Liver (tissue), 3 donors: ENCODE results near the gene EFS.

Source experiments
- FOXA1 ChIP-seq: IDR thresholded peaks from 2 replicates; pipeline ENCODE4 v1.6.1; 2016; ENCODE audit warnings: antibody characterized with exemption
- GABPA ChIP-seq, 2 donors: IDR thresholded peaks in 1 of 2; conservative IDR thresholded peaks in 1 of 2; 2 replicates each; pipeline ENCODE4 v1.6.1; 2016; ENCODE audit warnings: antibody characterized with exemption in 2 of 2, mild to moderate bottlenecking in 1 of 2, moderate library complexity in 1 of 2
- JUND ChIP-seq, 2 donors: IDR thresholded peaks; 2 replicates each; pipeline ENCODE4 v1.6.1; 2016; ENCODE audit warnings: antibody characterized with exemption in 2 of 2
- RAD21 ChIP-seq, 2 donors: IDR thresholded peaks; 2 replicates each; pipeline ENCODE4 v1.6.1; 2016; ENCODE audit warnings: antibody characterized with exemption in 2 of 2, mild to moderate bottlenecking in 2 of 2
- TAF1 ChIP-seq: conservative IDR thresholded peaks from 2 replicates; pipeline ENCODE4 v1.6.1; 2016; ENCODE audit warnings: antibody characterized with exemption, mild to moderate bottlenecking
- YY1 ChIP-seq: IDR thresholded peaks from 2 replicates; pipeline ENCODE4 v1.6.1; 2016; ENCODE audit warnings: antibody characterized with exemption, mild to moderate bottlenecking
- TF ChIP-seq, protein P1 (sequence below): IDR thresholded peaks from 2 replicates; pipeline ENCODE4 v1.6.1; 2016; ENCODE audit warnings: antibody characterized with exemption
- TF ChIP-seq, protein P2 (sequence below): fragments of 150-350 bp; IDR thresholded peaks from 2 replicates; pipeline ENCODE4 v1.5.1; 2017; ENCODE audit warnings: improper control_type of control experiment, low read depth, low read length; ENCODE audit not compliant: missing input control
- TF ChIP-seq, protein P3 (sequence below): IDR thresholded peaks from 2 replicates; pipeline ENCODE4 v1.6.1; 2016; ENCODE audit warnings: antibody characterized with exemption, mild to moderate bottlenecking
- TF ChIP-seq, protein P4 (sequence below): IDR thresholded peaks from 2 replicates; pipeline ENCODE4 v1.6.1; 2016; ENCODE audit warnings: antibody characterized with exemption
- TF ChIP-seq, protein P5 (sequence below): IDR thresholded peaks from 2 replicates; pipeline ENCODE4 v1.6.1; 2016; ENCODE audit warnings: antibody characterized with exemption
- donor health status: healthy.
- donor health status: healthy.

DNA sequence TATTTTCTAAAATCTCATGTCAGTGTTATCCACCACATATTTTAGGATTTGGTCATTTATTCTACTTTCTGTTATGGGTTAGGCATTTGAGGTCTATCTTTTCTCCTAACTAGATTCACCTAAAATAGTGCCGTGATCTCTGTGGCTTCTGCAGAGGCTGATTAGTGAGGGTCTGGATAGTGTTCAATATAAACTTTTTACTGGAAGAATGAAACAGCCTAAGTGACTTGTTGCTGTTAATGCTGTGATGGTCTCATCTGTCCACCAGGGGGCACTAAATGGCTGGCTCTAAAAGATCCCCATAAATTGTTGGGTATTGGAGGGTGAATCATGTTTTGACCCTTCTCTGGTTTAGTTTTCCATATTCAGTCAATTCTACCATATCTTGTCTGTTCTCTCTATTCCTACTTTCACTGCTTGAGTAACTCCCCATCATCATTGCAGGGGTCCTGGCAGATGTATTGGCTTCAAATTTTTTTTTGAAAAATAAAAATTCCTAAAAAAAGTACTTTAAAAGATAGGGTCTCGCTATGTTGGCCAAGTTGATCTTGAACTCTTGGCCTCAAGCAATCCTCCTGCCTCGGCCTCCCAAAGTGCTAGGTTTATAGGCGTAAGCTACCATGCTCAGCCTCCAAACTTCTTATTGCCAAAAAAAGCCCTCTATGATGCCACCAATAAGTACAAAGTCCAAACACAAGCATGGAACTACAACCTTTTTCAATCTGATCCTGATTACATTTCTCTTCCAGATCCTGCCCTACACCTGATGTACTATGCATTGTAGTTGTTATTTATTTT is 36.8 kb downstream of the EFS start:
- TF ChIP-seq, protein P1, sequence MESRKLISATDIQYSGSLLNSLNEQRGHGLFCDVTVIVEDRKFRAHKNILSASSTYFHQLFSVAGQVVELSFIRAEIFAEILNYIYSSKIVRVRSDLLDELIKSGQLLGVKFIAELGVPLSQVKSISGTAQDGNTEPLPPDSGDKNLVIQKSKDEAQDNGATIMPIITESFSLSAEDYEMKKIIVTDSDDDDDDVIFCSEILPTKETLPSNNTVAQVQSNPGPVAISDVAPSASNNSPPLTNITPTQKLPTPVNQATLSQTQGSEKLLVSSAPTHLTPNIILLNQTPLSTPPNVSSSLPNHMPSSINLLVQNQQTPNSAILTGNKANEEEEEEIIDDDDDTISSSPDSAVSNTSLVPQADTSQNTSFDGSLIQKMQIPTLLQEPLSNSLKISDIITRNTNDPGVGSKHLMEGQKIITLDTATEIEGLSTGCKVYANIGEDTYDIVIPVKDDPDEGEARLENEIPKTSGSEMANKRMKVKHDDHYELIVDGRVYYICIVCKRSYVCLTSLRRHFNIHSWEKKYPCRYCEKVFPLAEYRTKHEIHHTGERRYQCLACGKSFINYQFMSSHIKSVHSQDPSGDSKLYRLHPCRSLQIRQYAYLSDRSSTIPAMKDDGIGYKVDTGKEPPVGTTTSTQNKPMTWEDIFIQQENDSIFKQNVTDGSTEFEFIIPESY: no peak
- TF ChIP-seq, protein P2, sequence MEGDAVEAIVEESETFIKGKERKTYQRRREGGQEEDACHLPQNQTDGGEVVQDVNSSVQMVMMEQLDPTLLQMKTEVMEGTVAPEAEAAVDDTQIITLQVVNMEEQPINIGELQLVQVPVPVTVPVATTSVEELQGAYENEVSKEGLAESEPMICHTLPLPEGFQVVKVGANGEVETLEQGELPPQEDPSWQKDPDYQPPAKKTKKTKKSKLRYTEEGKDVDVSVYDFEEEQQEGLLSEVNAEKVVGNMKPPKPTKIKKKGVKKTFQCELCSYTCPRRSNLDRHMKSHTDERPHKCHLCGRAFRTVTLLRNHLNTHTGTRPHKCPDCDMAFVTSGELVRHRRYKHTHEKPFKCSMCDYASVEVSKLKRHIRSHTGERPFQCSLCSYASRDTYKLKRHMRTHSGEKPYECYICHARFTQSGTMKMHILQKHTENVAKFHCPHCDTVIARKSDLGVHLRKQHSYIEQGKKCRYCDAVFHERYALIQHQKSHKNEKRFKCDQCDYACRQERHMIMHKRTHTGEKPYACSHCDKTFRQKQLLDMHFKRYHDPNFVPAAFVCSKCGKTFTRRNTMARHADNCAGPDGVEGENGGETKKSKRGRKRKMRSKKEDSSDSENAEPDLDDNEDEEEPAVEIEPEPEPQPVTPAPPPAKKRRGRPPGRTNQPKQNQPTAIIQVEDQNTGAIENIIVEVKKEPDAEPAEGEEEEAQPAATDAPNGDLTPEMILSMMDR: peak; percentile 90
- TF ChIP-seq, protein P3, sequence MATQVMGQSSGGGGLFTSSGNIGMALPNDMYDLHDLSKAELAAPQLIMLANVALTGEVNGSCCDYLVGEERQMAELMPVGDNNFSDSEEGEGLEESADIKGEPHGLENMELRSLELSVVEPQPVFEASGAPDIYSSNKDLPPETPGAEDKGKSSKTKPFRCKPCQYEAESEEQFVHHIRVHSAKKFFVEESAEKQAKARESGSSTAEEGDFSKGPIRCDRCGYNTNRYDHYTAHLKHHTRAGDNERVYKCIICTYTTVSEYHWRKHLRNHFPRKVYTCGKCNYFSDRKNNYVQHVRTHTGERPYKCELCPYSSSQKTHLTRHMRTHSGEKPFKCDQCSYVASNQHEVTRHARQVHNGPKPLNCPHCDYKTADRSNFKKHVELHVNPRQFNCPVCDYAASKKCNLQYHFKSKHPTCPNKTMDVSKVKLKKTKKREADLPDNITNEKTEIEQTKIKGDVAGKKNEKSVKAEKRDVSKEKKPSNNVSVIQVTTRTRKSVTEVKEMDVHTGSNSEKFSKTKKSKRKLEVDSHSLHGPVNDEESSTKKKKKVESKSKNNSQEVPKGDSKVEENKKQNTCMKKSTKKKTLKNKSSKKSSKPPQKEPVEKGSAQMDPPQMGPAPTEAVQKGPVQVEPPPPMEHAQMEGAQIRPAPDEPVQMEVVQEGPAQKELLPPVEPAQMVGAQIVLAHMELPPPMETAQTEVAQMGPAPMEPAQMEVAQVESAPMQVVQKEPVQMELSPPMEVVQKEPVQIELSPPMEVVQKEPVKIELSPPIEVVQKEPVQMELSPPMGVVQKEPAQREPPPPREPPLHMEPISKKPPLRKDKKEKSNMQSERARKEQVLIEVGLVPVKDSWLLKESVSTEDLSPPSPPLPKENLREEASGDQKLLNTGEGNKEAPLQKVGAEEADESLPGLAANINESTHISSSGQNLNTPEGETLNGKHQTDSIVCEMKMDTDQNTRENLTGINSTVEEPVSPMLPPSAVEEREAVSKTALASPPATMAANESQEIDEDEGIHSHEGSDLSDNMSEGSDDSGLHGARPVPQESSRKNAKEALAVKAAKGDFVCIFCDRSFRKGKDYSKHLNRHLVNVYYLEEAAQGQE: no peak
- TF ChIP-seq GABPA (IDR thresholded peaks at IDR 0.05 in 1 of 2, conservative IDR thresholded peaks at IDR 0.05 in 1 of 2): no peak
- TF ChIP-seq, protein P4, sequence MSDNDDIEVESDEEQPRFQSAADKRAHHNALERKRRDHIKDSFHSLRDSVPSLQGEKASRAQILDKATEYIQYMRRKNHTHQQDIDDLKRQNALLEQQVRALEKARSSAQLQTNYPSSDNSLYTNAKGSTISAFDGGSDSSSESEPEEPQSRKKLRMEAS: no peak
- TF ChIP-seq, protein P5, sequence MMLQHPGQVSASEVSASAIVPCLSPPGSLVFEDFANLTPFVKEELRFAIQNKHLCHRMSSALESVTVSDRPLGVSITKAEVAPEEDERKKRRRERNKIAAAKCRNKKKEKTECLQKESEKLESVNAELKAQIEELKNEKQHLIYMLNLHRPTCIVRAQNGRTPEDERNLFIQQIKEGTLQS: peak; percentile 26
- TF ChIP-seq RAD21 (IDR thresholded peaks at IDR 0.05): peak; percentile 89 to 91
- TF ChIP-seq YY1: peak; percentile 23
- peak in 1 of 2 donors; percentile 17 for TF ChIP-seq JUND (IDR thresholded peaks at IDR 0.05)
- no peak for TF ChIP-seq FOXA1
- TF ChIP-seq TAF1: no peak
